NB4 (cell line): ENCODE measurements around the gene RNF145.
"Not testable (repeated sequence)": the region's sequence is repeated elsewhere in the genome, so short reads cannot be mapped to it uniquely, and the experiment has no call there.

Experiments
- DNase-seq: peaks from one replicate; pipeline ENCODE4 v3.0.0; 2010; ENCODE audit warnings: low read depth
- H3K4me3 ChIP-seq: one replicate; pipeline ENCODE4 v1.5.1; 2011; ENCODE audit warnings: mild to moderate bottlenecking, low read depth, low read length, moderate library complexity
- CTCF ChIP-seq: IDR thresholded peaks from one replicate; pipeline ENCODE4 v1.5.1; 2012; ENCODE audit warnings: low read depth, low read length
- MAX ChIP-seq: IDR thresholded peaks from 2 replicates; pipeline ENCODE4 v1.6.1; 2011; ENCODE audit warnings: low read depth, low read length
- MYC ChIP-seq: IDR thresholded peaks from 2 replicates; pipeline ENCODE4 v1.6.1; 2011; ENCODE audit warnings: low read depth, low read length
- POLR2A ChIP-seq: IDR thresholded peaks from 2 replicates; pipeline ENCODE4 v1.6.1; 2011; ENCODE audit warnings: mild to moderate bottlenecking; ENCODE audit not compliant: insufficient read length; ENCODE audit errors: extremely low read depth

Gene RNF145

GRCh38 chr5:159120446-159120845 is 88.9 kb downstream of the RNF145 start:
- TF ChIP-seq MAX (no peak), POLR2A (no peak), MYC (no peak), CTCF (no peak)
- no peak for DNase-seq
- no peak overlapping the region for H3K4me3 ChIP-seq

GRCh38 chr5:159119842-159120241 is 89.5 kb downstream of the RNF145 start:
- H3K4me3 ChIP-seq, DNase-seq: not testable (repeated sequence)

GRCh38 chr5:159118958-159119659 is 90.2 kb downstream of the RNF145 start:
- DNase-seq, H3K4me3 ChIP-seq: not testable (repeated sequence)

- H3K4me3 ChIP-seq: no peak overlapping the region
- DNase-seq: no peak
- TF ChIP-seq POLR2A: no peak
- TF ChIP-seq CTCF: no peak
- TF ChIP-seq MYC: no peak
Measured at GRCh38 chr5:159113405-159113804, 95.9 kb downstream of the RNF145 start.

- no peak for DNase-seq
- TF ChIP-seq POLR2A (no peak), MYC (no peak), MAX (no peak), CTCF (no peak)
- H3K4me3 ChIP-seq: no peak overlapping the region
Measured at GRCh38 chr5:159112436-159112835, 96.9 kb downstream of the RNF145 start.
